Glutamatergic neuron (in vitro differentiated cells): ENCODE measurements around the gene OSBP2. TPM values are rescaled to one million over a fixed set of nuclear protein-coding genes. Genes with fewer than 3 reads are reported as not detected.

Experiments
- DNase-seq: peaks from one replicate; pipeline ENCODE4 v3.0.0; 2022
- H3K27ac Mint-ChIP-seq: one replicate; pipeline ENCODE4 v1.8.0; 2020; ENCODE audit warnings: mild to moderate bottlenecking, mixed read lengths, inconsistent platforms; ENCODE audit not compliant: unreplicated experiment
- H3K27me3 Mint-ChIP-seq: one replicate; pipeline ENCODE4 v1.8.0; 2020; ENCODE audit warnings: mild to moderate bottlenecking, moderate library complexity, mixed read lengths, inconsistent platforms; ENCODE audit not compliant: unreplicated experiment
- H3K36me3 Mint-ChIP-seq: one replicate; pipeline ENCODE4 v1.8.0; 2020; ENCODE audit warnings: mild to moderate bottlenecking, mixed read lengths, inconsistent platforms; ENCODE audit not compliant: unreplicated experiment
- H3K4me1 Mint-ChIP-seq: one replicate; pipeline ENCODE4 v1.8.0; 2020; ENCODE audit warnings: mild to moderate bottlenecking, low read depth, mixed read lengths, inconsistent platforms; ENCODE audit not compliant: unreplicated experiment
- H3K4me3 Mint-ChIP-seq: one replicate; pipeline ENCODE4 v1.8.0; 2020; ENCODE audit warnings: mild to moderate bottlenecking, mixed read lengths, inconsistent platforms; ENCODE audit not compliant: unreplicated experiment
- H3K9me3 Mint-ChIP-seq: one replicate; pipeline ENCODE4 v1.8.0; 2020; ENCODE audit warnings: mild to moderate bottlenecking, moderate library complexity, mixed read lengths, inconsistent platforms; ENCODE audit not compliant: unreplicated experiment
- CTCF ChIP-seq: fragments of 200-600 bp; sonication (generic); IDR thresholded peaks from one replicate; pipeline ENCODE4 v1.5.0; 2021; ENCODE audit not compliant: partially characterized antibody, unreplicated experiment
- total RNA-seq: library from RNA; stranded (reverse); fragmentation: NEBNext Ultra II Directional; extraction: Animal tissue kit (Norgen Biotek cat#: 25700); gene quantifications from one replicate; pipeline ENCODE4 v1.2.1, GENCODE V29; 2021; ENCODE audit not compliant: unreplicated experiment

The OSBP2 gene
- total RNA-seq, 1 donor from 2014 or later, result 18.3 TPM

DNA sequence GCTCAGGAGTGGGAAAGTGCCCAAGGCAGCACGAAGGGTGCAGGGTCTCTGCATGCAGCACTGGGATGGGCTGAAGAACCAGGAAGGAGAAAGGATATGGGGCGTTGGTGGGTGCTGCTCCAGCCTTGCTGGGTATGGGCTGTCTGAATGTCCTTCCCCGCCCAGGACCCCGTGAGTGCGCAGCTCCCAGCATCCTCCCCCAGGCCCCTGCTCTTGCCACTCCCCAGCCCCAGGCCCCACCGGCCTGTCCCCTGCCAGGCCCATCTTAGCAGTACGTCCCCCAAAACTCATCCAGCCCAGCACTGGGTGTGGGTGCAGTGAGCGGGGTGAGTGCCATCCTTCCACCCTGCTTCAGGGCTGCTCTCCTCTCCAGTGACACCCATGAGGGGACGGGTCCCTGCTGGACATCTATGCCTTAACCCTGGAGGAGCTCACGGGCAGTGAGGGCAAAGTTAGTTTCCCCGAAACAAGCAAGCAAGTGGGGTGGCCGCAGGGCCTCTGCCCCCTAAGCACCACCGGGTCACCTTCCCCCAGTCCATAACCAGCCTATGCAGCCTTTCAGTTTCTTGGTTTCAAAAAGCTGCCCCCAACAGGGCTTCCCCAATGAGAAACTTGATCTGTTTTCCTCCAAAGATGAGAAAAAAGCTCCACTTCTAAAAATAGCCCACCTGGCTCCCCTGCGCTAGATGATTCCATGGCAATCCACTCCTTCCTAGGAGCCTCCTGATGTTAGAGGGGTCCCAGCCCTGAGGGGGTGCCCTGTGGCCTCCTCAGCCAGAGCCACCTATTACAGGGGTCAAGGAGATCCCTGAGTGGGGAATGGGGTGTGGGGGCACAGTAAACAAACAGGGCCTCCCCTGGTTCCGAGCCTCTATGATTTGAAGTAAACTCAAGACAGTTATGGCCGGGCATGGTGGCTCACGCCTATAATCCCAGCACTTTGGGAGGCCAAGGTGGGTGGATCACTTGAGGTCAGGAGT is 170.1 kb downstream of the OSBP2 start:
- Mint-ChIP-seq H3K27me3 (peaks cover 3% of the 10 kb centered on the region), H3K36me3 (no peaks in the 10 kb centered on the region), H3K4me1 (peaks cover 13% of the 10 kb centered on the region), H3K9me3 (peaks cover 2% of the 10 kb centered on the region), H3K27ac (no peak overlapping the region), H3K4me3 (no peak overlapping the region)
- TF ChIP-seq CTCF, result no peak
- DNase-seq, result no peak

DNA sequence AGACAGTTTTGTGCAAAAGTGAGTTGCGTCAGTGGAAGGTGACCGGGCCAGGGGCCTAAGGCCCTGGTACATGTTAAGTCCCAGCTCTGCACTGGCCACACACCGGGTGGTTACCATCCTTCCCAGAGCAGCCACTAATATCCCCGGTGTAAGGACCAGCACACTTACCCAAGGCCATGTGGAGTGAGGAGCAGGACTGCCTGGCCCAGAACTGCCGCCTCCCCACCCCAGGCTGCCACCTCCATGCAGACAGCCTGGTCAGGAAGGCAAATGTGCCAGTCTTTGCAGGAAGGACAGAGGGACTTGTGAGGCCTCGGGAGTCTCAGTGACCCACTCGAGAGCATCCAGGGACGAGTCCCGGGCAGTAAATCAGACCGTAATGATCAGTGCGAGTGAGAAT is 171.0 kb downstream of the OSBP2 start:
- no peak for TF ChIP-seq CTCF
- Mint-ChIP-seq H3K36me3 (no peaks in the 10 kb centered on the region), H3K27ac (no peak overlapping the region), H3K27me3 (peaks cover 3% of the 10 kb centered on the region), H3K9me3 (peaks cover 2% of the 10 kb centered on the region), H3K4me1 (peaks cover 11% of the 10 kb centered on the region), H3K4me3 (no peak overlapping the region)
- DNase-seq, result no peak

- Mint-ChIP-seq H3K36me3 (no peaks in the 10 kb centered on the region), H3K27me3 (peaks cover 3% of the 10 kb centered on the region), H3K4me1 (peaks cover 8% of the 10 kb centered on the region), H3K27ac (no peak overlapping the region), H3K4me3 (no peak overlapping the region), H3K9me3 (peaks cover 2% of the 10 kb centered on the region)
- no peak for DNase-seq
- no peak for TF ChIP-seq CTCF
These were observed 171.5 kb downstream of the OSBP2 start for GRCh38 chr22:30866216-30866615.

- peaks cover 8% of the 10 kb centered on the region for H3K4me1 Mint-ChIP-seq
- TF ChIP-seq CTCF, result no peak
- H3K36me3 Mint-ChIP-seq, result no peaks in the 10 kb centered on the region
- no peak for DNase-seq
- H3K9me3 Mint-ChIP-seq, result peaks cover 2% of the 10 kb centered on the region
- H3K27ac Mint-ChIP-seq, result no peak overlapping the region
- H3K27me3 Mint-ChIP-seq, result peaks cover 3% of the 10 kb centered on the region
- no peak overlapping the region for H3K4me3 Mint-ChIP-seq
These were observed 172.2 kb downstream of the OSBP2 start for GRCh38 chr22:30866811-30867271.
